ENCODE measurements around the gene BCL6.

DNA sequence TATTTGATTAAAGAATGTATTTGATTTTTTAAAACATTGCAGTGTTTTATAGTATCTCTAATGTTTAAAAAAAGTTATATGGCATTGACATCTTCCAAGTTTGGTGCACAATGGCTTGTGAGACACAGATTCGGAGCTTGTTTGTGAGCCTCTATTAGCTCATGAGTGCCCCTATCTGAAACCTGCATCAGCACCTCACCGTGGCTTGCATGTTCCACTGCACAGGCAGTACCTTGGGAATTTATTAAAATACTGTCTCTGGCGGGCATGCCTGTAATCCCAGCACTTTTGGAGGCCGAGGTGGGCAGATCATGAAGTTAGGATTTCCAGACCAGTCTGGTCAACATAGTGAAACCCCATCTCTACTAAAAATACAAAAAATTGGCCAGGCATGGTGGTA lies 36.1 kb downstream of the BCL6 start:
- TF ChIP-seq, protein P1, sequence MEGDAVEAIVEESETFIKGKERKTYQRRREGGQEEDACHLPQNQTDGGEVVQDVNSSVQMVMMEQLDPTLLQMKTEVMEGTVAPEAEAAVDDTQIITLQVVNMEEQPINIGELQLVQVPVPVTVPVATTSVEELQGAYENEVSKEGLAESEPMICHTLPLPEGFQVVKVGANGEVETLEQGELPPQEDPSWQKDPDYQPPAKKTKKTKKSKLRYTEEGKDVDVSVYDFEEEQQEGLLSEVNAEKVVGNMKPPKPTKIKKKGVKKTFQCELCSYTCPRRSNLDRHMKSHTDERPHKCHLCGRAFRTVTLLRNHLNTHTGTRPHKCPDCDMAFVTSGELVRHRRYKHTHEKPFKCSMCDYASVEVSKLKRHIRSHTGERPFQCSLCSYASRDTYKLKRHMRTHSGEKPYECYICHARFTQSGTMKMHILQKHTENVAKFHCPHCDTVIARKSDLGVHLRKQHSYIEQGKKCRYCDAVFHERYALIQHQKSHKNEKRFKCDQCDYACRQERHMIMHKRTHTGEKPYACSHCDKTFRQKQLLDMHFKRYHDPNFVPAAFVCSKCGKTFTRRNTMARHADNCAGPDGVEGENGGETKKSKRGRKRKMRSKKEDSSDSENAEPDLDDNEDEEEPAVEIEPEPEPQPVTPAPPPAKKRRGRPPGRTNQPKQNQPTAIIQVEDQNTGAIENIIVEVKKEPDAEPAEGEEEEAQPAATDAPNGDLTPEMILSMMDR (conservative IDR thresholded peaks at IDR 0.05; ENCODE audit: low read length), result peak; percentile 67
- TF ChIP-seq EZH2phosphoT487 (IDR thresholded peaks at IDR 0.05; ENCODE audit: borderline replicate concordance, low read depth, low read length), result no peak

Data from OCI-LY7 (cell line).